ENCODE measurements around the gene GRID2IP.

Gene GRID2IP

GRCh38 chr7:6559896-6560295 lies 8.6 kb upstream of the GRID2IP start:
- no peak for DNase-seq

DNA sequence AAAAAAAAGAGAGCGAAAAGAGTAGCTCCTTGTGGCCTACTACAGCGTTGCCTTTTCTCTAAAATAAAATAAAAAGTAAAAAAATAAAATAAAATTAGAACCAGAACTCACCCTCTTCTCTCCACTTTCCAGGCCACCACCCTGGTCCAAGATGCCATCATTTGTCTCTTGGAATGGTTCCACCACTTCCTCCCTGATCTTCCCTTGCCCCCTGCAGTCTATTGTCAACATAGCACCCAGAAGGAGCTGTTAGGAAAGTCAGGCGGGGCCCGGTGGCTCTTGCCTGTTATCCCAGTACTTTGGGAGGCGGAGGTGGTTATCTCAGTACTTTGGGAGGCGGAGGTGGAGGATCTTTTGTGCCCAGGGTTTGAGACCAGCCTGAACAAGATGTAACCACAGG lies 7.6 kb upstream of the GRID2IP start:
- DNase-seq, result no peak

GRCh38 chr7:6556196-6556595 lies 4.9 kb upstream of the GRID2IP start:
- DNase-seq, result no peak

DNA sequence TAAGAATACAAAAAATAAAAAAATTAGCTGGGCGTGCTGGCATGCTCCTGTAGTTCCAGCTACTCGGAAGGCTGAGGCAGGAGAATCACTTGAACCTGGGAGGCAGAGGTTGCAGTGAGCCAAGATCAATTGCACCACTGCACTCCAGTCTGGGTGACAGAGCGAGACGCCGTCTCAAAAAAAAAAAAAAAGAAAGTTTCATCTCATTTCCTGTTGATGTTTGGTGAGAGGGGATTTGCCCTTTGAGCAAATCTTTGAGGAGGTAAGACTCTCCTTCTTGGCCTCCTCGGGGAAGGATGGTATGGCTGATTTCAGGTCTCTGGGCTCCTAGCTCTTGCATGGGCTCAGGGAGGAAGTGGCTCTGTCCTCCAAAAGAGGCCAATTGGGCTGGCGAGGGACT lies 3.6 kb upstream of the GRID2IP start:
- no peak for DNase-seq

DNA sequence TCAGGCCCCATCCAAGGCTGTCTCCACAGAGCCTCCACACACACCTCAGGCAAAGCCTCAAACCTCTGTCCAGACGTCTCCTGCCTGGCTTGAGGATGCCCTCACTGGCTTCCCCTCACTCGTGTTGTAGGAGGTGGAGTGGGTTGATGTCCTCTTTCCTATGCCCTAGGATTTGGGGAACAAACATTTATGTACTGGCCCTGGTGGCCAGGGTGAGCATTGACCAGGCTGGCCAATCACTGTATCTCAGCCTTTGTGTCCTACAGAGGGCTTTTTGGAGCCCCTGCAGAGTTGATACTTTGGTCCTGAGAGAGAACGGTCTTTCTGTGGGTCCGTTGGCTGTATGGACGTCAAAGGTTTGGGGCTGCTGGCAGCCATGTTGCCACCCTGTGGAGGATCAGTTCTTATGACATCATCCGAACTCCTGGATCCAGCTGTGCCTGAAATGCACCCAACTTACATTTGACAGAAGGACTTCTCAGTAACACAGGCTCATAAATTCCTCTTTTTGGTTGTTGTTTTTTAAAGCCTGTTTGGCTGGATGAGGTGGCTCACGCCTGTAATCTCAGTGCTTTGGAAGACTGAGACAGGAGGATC lies 2.3 kb upstream of the GRID2IP start:
- DNase-seq, result no peak

GRCh38 chr7:6547400-6547799 lies 3.9 kb downstream of the GRID2IP start:
- DNase-seq, result no peak

- no peak for DNase-seq
Observed at GRCh38 chr7:6546498-6547251, 4.6 kb downstream of the GRID2IP start.

DNA sequence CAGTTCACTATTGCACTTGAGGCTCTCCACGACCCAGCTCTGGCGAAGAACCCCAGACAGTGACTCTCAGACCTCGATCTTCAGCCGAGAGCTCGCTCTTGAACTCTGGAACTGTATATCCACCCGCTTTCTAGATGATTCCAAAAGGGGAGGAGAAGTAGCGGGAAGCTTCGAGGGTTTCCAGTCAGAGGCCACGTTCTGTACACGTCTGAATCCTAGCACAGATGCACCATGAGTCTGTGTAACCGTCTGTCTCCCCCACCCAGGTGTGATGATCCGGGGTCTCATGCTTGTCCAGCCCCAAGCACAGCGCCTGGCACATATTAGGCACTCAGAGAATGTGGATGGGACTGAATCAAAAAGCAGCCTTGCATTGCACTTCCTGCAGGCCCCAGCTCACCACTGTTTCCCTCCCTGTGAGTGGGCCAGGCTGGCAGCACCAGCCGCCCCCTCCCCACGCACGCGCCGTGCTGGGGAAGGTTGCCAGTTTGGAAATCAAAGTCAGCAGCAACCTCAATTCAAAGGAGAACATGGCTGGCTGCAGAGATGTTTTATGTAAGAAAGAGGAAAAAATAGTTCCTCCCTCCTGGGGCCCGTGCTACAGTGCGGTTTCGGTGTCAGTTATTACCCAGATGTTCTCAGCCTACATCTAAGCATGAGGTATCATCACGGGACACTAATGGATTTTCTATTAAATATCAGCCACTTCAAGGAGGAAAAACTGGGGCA lies 5.7 kb downstream of the GRID2IP start:
- DNase-seq, result no peak

- DNase-seq, result no peak
Observed at GRCh38 chr7:6542368-6542767, 8.9 kb downstream of the GRID2IP start.

DNA sequence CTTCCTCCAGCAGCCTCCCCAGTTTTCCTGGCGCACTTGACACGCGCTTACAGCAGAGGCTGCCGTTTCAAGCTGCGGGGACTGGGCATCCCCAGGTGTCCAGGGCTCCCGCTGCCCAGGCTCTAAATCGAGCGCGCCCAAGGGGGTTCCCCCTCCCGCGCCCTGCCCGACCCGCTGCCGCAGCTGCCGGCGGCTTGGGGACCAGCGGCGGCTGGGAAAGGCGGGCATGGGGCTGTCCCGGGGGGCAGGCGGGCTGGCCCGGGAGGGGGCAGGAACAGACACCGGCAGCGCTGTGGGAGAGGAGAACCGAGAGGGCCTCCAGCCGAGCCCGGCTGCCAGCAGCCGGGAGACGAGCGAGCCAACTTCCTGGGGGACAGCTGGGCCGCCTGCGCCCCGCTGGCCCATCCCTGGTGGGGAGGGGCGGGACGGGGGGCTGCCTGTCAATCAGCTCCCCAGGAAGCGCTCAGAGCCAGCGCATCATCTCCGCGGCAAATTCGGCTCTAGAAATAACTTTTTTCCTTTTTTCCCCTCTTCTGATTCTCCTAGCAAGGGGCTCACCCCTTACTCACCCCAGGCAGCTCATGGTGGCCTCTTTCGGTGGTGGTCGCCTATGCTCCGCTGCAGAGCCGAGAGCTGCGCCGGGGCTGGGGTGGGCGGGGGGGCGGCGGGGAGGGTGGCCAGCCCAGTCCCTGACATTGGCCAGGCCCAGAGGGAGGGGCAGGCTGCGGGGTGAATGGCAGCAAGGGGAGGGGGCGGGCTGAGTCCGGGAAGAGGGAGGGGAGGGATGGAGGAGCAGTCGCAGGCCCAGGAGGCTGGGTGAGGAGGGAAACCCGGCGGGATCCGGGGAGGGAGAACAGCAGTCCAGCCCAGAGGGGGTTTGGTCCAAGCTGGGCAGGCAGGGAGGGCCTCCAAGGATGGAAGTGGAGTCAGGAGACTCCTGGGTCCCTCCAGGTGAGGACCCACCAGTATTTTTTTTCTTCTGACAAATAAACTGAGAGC lies 14.7 kb downstream of the GRID2IP start:
- DNase-seq, result no peak

- peak; percentile 52 for DNase-seq
Observed at GRCh38 chr7:6533893-6534495, 17.3 kb downstream of the GRID2IP start.

GRCh38 chr7:6532516-6532915 lies 18.7 kb downstream of the GRID2IP start:
- no peak for DNase-seq

DNA sequence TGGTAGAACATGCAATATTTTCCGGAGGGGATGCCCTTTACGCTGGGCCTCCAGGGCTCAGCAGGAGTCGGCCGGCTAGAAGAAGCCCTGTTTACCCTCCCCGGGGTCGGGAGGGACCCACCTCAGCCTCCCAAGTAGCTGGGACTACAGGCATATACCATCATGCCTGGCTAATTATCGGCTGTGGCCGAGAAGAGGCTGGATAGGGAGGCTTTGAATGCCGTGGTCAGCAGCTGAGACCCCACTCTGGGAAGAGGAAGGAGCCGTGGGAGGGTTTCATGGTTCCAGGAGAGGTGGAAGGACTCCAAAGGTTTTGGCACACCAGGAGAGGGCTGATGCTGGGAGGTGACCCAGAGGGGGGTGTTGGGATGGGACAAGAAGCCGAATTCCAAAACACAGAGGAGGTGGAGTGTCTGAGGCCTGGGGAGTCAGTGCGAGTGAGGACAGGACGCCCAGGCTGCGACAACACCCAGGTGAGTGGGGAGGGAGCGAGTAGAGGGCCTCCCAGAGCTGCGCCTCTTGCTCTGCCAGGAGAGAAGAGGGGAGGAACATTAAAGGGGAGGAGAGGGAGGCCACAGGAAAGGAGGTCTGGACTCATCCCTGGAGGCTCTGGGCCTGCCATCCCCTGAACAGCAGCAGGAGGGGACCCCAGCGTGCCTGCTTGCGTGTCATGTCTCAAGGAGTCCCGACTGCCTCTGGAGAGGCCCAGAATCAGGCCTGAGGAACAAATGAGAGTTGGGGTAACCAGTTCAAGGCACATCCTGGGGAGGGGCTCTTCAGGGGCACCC lies 19.6 kb downstream of the GRID2IP start:
- no peak for DNase-seq

- DNase-seq, result peak; percentile 45
Observed at GRCh38 chr7:6530626-6531491, 20.4 kb downstream of the GRID2IP start.

DNA sequence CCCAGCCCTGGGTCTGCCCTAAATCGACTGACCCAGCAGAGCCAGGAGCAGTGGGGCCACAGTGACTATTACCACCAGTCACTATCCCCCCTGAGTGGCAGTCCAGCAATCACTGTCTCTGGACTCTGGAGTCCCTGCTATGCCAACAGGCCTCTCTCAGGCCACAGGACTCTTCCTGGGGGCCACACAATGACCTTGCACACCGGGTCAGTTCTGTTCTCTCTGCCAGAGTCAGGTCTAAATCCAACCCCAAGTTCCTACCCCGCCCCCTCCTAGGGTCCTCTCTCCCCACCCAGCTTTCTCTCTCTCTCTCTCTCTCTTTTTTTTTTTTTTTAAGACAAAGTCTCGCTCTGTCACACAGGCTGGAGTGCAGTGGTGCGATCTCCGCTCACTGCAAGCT lies 21.6 kb downstream of the GRID2IP start:
- DNase-seq, result no peak

DNA sequence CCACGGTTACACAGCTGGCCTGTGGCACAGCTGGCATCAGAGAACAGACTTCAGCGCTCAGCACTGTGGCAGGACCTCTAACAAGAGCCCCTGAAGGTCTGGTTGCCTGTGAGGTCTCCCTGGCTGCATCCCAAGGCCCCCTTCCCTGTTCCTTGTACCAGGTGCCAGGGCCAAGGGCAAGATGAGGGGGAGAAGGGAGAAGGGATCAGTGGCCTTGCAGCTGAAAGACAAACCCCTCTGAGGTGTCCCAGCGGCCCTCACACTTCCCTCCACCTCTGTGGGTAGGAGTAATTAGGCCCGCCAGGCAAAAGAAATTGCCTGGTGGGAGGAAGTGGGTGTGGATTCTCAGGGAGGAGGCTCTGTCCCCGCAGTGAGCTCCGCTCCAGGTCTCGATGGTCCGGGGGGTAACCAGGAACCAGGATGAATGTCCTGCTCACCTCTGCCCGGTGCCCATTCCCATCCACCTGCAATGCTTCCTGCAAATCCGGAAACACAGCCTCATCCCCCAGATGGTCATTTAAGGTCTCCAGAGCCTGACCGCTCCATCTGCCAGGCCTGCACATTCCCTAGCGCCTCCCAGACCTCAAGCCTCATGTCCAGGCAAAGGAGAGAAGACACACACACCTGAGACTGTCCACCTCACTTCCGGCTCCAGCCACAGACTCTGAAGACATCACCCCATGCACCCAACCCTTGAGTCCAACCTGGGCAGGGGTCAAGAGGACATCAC lies 22.7 kb downstream of the GRID2IP start:
- DNase-seq, result no peak

DNA sequence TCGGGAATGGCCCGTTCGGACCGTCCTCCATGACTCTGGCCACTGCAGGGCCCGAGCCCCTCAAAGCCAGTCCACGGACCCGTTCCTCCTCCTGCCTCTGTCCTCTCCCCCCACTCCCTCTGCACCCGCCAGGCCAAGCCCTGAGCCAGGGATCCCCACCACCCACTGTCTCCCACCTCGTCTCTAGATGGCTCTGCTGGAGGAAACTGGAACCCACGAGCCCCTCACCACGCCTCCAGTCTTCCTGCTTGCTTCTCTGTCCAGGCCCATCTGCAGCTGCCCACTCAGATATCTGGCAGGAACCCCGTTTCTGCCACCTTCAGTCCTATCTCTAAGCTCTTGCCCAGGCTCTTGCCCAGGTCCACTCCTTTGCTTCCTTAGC lies 24.3 kb downstream of the GRID2IP start:
- no peak for DNase-seq

GRCh38 chr7:6520163-6520981 lies 30.9 kb downstream of the GRID2IP start:
- no peak for DNase-seq

GRCh38 chr7:6516387-6516983 lies 34.8 kb downstream of the GRID2IP start:
- DNase-seq, result peak; percentile 71

Data from activated naive CD4-positive, alpha-beta T cell treated with Interleukin-2 at 50 U/mL for 16 hours (primary cell).